PC-9 (cell line): ENCODE data around the gene CFAP68. TPM values are rescaled to one million over a fixed set of nuclear protein-coding genes. Genes with fewer than 3 reads are reported as not detected.
A peak's percentile ranks its signal among the peaks of the same experiment; 100 is the strongest.

Experiments used
- BruUV-seq: library from RNA; stranded (reverse); fragments of 400-500 nt; replicated peaks from 2 replicates; lab custom pipeline; 2021; lab: Mats Ljungman, UMichigan
- CTCF ChIA-PET: fragments of 300-600 bp; sonication (Branson Sonifier 250); formaldehyde crosslinking; loops from one replicate; lab custom pipeline; 2022; ENCODE audit warnings: antibody characterized with exemption; lab: Charles Lee
- POLR2A ChIA-PET: fragments of 300-600 bp; sonication (Branson Sonifier 250); formaldehyde crosslinking; loops from one replicate; lab custom pipeline; 2022; ENCODE audit warnings: antibody characterized with exemption; ENCODE audit not compliant: unreplicated experiment; lab: Charles Lee
- DNase-seq, 2 experiments: peaks; one replicate each; pipeline versions ENCODE4 v3.0.0 to v3.0.0-alpha.2; 2015 to 2022; ENCODE audit warnings: mixed read lengths in 1 of 2
- H2AFZ ChIP-seq: fragments of 200-600 bp; sonication (generic); 2 replicates; pipeline ENCODE4 v1.8.1; 2017; ENCODE audit warnings: antibody characterized with exemption
- H3F3A ChIP-seq: fragments of 200-600 bp; sonication (generic); 2 replicates; pipeline ENCODE4 v1.8.1; 2017; ENCODE audit warnings: antibody characterized with exemption, mild to moderate bottlenecking, low read depth; ENCODE audit not compliant: insufficient read depth
- H3K27ac ChIP-seq: fragments of 200-600 bp; sonication (generic); 2 replicates; pipeline ENCODE4 v1.6.1; 2016; ENCODE audit warnings: mixed run types
- H3K27me3 ChIP-seq: fragments of 200-600 bp; sonication (generic); 2 replicates; pipeline ENCODE4 v1.6.1; 2016; ENCODE audit warnings: low read depth, mixed run types; ENCODE audit not compliant: insufficient read depth
- H3K36me3 ChIP-seq: fragments of 200-600 bp; sonication (generic); 2 replicates; pipeline ENCODE4 v1.6.1; 2016; ENCODE audit warnings: low read depth, mixed run types
- H3K4me1 ChIP-seq: fragments of 200-600 bp; sonication (generic); replicated peaks from 2 replicates; pipeline ENCODE4 v1.6.1; 2016; ENCODE audit warnings: mixed run types; ENCODE audit not compliant: insufficient read depth
- H3K4me2 ChIP-seq: fragments of 200-600 bp; sonication (generic); 2 replicates; pipeline ENCODE4 v1.6.1; 2017; ENCODE audit warnings: mixed run types
- H3K4me3 ChIP-seq: fragments of 200-600 bp; sonication (generic); 2 replicates; pipeline ENCODE4 v1.6.1; 2016; ENCODE audit warnings: mixed run types
- H3K79me2 ChIP-seq: fragments of 200-600 bp; sonication (generic); 2 replicates; pipeline ENCODE4 v1.6.1; 2017; ENCODE audit warnings: low read depth, mixed run types
- H3K9me2 ChIP-seq: fragments of 200-600 bp; sonication (generic); 2 replicates; pipeline ENCODE4 v1.8.1; 2017; ENCODE audit warnings: mild to moderate bottlenecking; ENCODE audit not compliant: insufficient read depth
- H3K9me3 ChIP-seq: fragments of 200-600 bp; sonication (generic); 2 replicates; pipeline ENCODE4 v1.8.1; 2016; ENCODE audit warnings: low read depth; ENCODE audit not compliant: insufficient read depth
- H4K20me1 ChIP-seq: fragments of 200-600 bp; sonication (generic); 2 replicates; pipeline ENCODE4 v1.8.1; 2017; ENCODE audit not compliant: insufficient read depth
- EZH2 ChIP-seq: fragments of 200-600 bp; sonication (generic); IDR thresholded peaks from 2 replicates; pipeline ENCODE4 v1.8.0; 2017; ENCODE audit warnings: antibody characterized with exemption, low read depth
- intact Hi-C: fragments of 100-400 bp; cut with micrococcal nuclease; formaldehyde crosslinking; loops from one replicate; pipeline ENCODE4 v1.10.0; 2022; ENCODE audit not compliant: unreplicated experiment
- total RNA-seq: library from RNA; stranded (reverse); gene quantifications from 2 replicates; pipeline ENCODE4 v1.2.3, GENCODE V29; 2021
- TF ChIP-seq, protein P1 (sequence below): fragments of 200-600 bp; sonication (generic); conservative IDR thresholded peaks from 2 replicates; pipeline ENCODE4 v1.6.1; 2017; ENCODE audit warnings: mixed run types, antibody characterized with exemption, mild to moderate bottlenecking, moderate library complexity

Gene CFAP68
- total RNA-seq, 1 experiment from 2014 or later, result 46.8 TPM

DNA sequence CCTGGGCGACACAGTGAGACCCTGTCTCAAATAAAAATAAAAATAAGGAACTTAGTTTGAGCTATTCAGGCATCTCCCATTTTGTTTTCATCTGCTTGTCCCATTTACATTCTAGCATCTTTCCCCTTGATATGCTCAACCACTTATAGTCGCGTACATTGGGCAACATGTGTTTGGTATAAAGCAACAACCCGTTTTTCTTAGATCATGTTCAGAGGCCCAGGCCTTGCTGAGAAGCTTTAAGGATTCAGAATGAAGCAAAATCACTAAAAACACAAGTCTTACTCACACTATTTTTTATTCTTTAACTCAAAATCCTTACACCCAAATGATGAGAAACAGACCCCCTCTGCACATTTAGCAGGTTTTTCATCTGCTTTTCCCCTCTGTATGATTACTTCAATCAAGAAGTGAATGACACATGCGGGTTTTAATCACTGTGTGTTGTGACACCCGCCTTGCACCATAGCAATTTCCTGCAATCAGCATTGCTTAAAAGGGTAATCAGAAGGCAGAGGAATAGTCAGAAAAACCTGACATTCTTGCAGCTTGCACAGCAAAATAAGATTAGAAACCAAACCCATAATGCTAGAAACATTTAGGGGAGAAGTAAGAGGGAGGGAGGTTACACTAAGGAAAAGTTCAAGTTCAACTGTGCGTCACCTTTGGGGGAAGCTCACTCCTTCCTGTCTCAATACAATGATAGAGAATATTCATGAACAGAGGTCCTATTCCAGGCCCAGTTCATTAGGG, 33.9 kb upstream of the CFAP68 start:
- POLR2A ChIA-PET, result interaction anchor here (0.7 kb wide), 3 partner anchors 33 to 475 kb away, joined by 3 to 4 read pairs (median 4); no protein-coding TSS in a partner anchor
- peak overlapping the region; percentile 68 for H3K4me2 ChIP-seq
- H3K79me2 ChIP-seq, result 0 out of 2 replicates have a peak, but pooled peaks cover 9% of the 10 kb centered on the region
- H3K4me1 ChIP-seq, result peaks cover 93% of the 10 kb centered on the region
- H3K4me3 ChIP-seq, result peak overlapping the region; percentile 16; the same call in 1 of the 2 replicates
- CTCF ChIA-PET, result interaction anchor here (0.8 to 1.9 kb wide), 5 partner anchors 20 to 435 kb away, joined by 3 to 8 read pairs (median 6); no protein-coding TSS in a partner anchor
- no peaks in the 10 kb centered on the region for H3K9me3 ChIP-seq
- no peaks in the 10 kb centered on the region for H3K9me2 ChIP-seq
- H3K36me3 ChIP-seq, result peaks cover 16% of the 10 kb centered on the region
- TF ChIP-seq, protein P1, sequence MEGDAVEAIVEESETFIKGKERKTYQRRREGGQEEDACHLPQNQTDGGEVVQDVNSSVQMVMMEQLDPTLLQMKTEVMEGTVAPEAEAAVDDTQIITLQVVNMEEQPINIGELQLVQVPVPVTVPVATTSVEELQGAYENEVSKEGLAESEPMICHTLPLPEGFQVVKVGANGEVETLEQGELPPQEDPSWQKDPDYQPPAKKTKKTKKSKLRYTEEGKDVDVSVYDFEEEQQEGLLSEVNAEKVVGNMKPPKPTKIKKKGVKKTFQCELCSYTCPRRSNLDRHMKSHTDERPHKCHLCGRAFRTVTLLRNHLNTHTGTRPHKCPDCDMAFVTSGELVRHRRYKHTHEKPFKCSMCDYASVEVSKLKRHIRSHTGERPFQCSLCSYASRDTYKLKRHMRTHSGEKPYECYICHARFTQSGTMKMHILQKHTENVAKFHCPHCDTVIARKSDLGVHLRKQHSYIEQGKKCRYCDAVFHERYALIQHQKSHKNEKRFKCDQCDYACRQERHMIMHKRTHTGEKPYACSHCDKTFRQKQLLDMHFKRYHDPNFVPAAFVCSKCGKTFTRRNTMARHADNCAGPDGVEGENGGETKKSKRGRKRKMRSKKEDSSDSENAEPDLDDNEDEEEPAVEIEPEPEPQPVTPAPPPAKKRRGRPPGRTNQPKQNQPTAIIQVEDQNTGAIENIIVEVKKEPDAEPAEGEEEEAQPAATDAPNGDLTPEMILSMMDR, result no peak
- TF ChIP-seq EZH2, result no peak
- H4K20me1 ChIP-seq, result no peaks in the 10 kb centered on the region
- peak; percentile 8 to 96 for DNase-seq
- no TSS peak for BruUV-seq
- H3K27me3 ChIP-seq, result no peaks in the 10 kb centered on the region
- peak overlapping the region; percentile 98 for H3K27ac ChIP-seq
- H2AFZ ChIP-seq, result no peak overlapping the region
- H3F3A ChIP-seq, result peaks cover 86% of the 10 kb centered on the region
- intact Hi-C loops, result loop anchor here (1.0 to 10.0 kb wide), 3 partner anchors 33 to 561 kb away; partner anchors contain the start of genes CFAP68, FDXACB1 and SIK2

DNA sequence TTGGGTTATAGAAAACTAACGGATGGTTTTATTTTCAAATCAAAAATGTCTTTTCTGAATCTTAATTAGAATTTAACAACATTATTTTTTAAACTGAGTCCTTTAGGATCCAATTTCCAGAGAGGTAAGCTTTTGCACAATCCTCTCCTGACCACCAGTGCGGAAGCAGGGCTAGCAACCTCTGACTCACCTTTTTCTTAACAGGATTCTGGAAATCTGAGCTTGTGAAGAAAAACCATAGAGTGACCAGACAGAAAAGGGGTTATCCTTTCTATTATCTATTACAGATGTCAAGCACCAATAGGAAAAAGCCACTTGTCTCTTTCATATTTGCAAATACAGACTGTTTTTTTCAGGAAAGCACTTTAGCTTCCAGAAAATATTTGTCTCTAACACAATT, 33.3 kb upstream of the CFAP68 start:
- peak; percentile 41 to 96 for DNase-seq
- no peaks in the 10 kb centered on the region for H3K27me3 ChIP-seq
- no peaks in the 10 kb centered on the region for H3K9me3 ChIP-seq
- peak overlapping the region; percentile 27 for H3K4me3 ChIP-seq
- H3K79me2 ChIP-seq, result 0 out of 2 replicates have a peak, but pooled peaks cover 9% of the 10 kb centered on the region
- peaks cover 16% of the 10 kb centered on the region for H3K36me3 ChIP-seq
- CTCF ChIA-PET, result interaction anchor here (0.6 to 1.9 kb wide), 6 partner anchors 19 to 435 kb away, joined by 3 to 8 read pairs (median 6); no protein-coding TSS in a partner anchor
- H3K4me2 ChIP-seq, result peak overlapping the region; percentile 68
- no TSS peak for BruUV-seq
- no peaks in the 10 kb centered on the region for H4K20me1 ChIP-seq
- H2AFZ ChIP-seq, result no peak overlapping the region
- H3F3A ChIP-seq, result peaks cover 80% of the 10 kb centered on the region
- H3K9me2 ChIP-seq, result no peaks in the 10 kb centered on the region
- H3K4me1 ChIP-seq, result peaks cover 91% of the 10 kb centered on the region
- H3K27ac ChIP-seq, result peak overlapping the region; percentile 98
- TF ChIP-seq, protein P1, result 0 out of 2 replicates have a peak, but pooled peaks have one; percentile 8
- TF ChIP-seq EZH2, result no peak
- POLR2A ChIA-PET, result interaction anchor here (0.7 to 0.9 kb wide), 5 partner anchors 25 to 475 kb away, joined by 3 to 10 read pairs (median 4); partner anchors contain the start of gene BCO2
- intact Hi-C loops, result loop anchor here (1.0 to 10.0 kb wide), 3 partner anchors 33 to 561 kb away; partner anchors contain the start of genes CFAP68, FDXACB1 and SIK2

DNA sequence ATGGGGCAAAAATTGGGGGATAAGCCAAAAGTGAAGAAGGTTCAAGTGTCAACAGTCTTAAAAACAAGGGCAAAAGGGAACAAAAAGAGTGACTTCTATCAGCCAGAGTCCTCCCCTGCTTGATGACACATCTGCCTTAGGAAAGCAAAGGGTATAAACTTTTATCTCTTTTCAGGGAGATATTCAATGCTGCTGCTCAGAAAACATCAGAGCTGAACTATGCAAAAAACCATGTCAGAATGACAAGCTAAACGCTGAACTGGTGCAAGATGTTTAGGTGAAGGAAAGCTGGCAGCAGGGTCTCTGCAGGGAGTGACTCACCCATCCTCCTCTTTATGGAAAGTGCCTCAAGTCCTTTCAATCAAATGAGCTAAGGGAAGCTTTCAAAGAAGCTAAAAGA, 32.7 kb upstream of the CFAP68 start:
- Histone ChIP-seq H3K4me2 (peak overlapping the region; percentile 68), H3K9me2 (no peaks in the 10 kb centered on the region), H3K36me3 (peaks cover 16% of the 10 kb centered on the region), H4K20me1 (no peaks in the 10 kb centered on the region), H3K9me3 (no peaks in the 10 kb centered on the region), H3F3A (peaks cover 77% of the 10 kb centered on the region), H2AFZ (no peak overlapping the region), H3K27me3 (no peaks in the 10 kb centered on the region), H3K4me1 (peaks cover 90% of the 10 kb centered on the region), H3K79me2 (0 out of 2 replicates have a peak, but pooled peaks cover 9% of the 10 kb centered on the region), H3K27ac (peak overlapping the region; percentile 98), H3K4me3 (peak overlapping the region; percentile 27)
- intact Hi-C loops, result loop anchor here (1.0 to 10.0 kb wide), 3 partner anchors 32 to 562 kb away; partner anchors contain the start of genes CFAP68, FDXACB1 and SIK2
- POLR2A ChIA-PET, result interaction anchor here (0.5 to 0.9 kb wide), 6 partner anchors 24 to 329 kb away, joined by 3 to 22 read pairs (median 8); partner anchors contain the start of gene BCO2
- CTCF ChIA-PET, result interaction anchor here (0.6 to 1.9 kb wide), 4 partner anchors 24 to 242 kb away, joined by 3 to 8 read pairs (median 6); no protein-coding TSS in a partner anchor
- DNase-seq, result peak; percentile 27 to 88
- no TSS peak for BruUV-seq
- TF ChIP-seq EZH2, result no peak
- TF ChIP-seq, protein P1, result 0 out of 2 replicates have a peak, but pooled peaks have one; percentile 1
